Retinal pigment epithelial cell (primary cell): ENCODE data around the gene CHORDC1.

Experiments
- DNase-seq: peaks from one replicate; pipeline ENCODE4 v3.0.0-alpha.2; 2010; ENCODE audit warnings: low read depth
- H3K4me3 ChIP-seq: 2 replicates; pipeline ENCODE4 v1.5.1; 2011; ENCODE audit warnings: mild to moderate bottlenecking, low read length, control low read depth, moderate library complexity
- TF ChIP-seq, protein P1 (sequence below): conservative IDR thresholded peaks from 2 replicates; pipeline ENCODE4 v1.5.1; 2011; ENCODE audit warnings: low read depth, low read length, control low read depth, inconsistent platforms

CHORDC1 gene

GRCh38 chr11:90222459-90223247 lies at the start of gene CHORDC1:
CHORDC1 (minus strand) TSS chr11:90223049; CDS start chr11:90222954, 95 bp downstream.
- peak within 1 kb of the TSS; percentile 90 for H3K4me3 ChIP-seq

DNA sequence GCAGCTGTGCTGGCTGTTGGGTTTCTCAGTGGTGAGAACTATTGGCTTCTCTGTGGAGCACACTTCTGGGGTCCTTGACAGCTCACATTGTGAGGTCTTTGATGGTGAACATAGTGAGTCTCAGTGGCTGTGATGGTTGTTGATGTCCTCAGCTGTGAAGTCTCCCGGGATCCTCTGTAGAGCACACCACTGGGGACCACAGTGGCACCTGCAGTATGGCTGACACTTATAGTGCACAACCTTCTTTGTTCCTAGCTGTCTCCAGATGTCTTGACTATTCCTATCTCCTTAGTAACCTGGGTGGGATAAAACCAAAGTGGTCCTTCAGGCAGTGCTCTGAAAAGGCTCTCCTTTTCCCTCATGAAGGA lies 34.3 kb upstream of the CHORDC1 start:
- TF ChIP-seq, protein P1, sequence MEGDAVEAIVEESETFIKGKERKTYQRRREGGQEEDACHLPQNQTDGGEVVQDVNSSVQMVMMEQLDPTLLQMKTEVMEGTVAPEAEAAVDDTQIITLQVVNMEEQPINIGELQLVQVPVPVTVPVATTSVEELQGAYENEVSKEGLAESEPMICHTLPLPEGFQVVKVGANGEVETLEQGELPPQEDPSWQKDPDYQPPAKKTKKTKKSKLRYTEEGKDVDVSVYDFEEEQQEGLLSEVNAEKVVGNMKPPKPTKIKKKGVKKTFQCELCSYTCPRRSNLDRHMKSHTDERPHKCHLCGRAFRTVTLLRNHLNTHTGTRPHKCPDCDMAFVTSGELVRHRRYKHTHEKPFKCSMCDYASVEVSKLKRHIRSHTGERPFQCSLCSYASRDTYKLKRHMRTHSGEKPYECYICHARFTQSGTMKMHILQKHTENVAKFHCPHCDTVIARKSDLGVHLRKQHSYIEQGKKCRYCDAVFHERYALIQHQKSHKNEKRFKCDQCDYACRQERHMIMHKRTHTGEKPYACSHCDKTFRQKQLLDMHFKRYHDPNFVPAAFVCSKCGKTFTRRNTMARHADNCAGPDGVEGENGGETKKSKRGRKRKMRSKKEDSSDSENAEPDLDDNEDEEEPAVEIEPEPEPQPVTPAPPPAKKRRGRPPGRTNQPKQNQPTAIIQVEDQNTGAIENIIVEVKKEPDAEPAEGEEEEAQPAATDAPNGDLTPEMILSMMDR: no peak
- no peak for DNase-seq
- H3K4me3 ChIP-seq: no peak overlapping the region

More at GRCh38 chr11:90222459-90223247, at the start of gene CHORDC1:
- DNase-seq: no peak
- TF ChIP-seq, protein P1: no peak

DNA sequence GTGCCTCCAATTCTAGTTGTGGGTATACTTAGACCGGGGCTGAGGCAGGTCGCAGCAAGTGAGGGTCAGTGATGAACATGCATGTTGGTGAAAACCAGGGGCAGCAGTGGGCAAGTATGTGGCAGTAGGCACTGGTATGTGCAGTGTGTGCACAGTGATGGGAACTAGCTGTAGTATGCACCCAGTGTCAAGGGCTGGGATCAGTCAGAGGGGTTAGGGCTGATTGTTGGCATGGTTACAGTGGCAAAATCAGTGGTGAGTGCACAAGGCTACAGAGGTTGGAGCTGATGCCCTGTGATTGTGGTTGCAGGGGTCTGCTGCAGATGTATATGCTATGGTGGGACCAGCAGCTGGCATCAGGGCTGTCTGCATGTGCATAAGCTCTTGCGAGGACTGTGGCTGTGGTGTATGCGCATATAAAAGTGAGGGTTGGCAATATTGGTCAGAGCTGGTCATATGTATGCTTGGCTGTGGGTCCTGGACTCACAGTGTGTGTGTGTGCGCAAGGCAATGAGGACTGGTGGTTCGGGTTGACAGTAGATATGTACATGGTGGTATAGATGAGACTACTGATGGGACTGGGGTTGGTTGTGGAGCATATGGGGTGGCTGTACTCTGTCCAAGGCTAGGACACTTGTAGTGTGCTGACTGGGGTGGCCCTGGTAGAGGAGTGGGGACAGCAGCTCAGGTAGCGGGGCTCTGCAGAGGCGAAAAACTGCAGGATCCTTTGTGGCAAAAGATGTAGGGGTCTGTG lies 33.7 kb upstream of the CHORDC1 start:
- TF ChIP-seq, protein P1: no peak
- no peak for DNase-seq
- no peak overlapping the region for H3K4me3 ChIP-seq

GRCh38 chr11:90254065-90254464 lies 31.2 kb upstream of the CHORDC1 start:
- TF ChIP-seq, protein P1: no peak
- no peak overlapping the region for H3K4me3 ChIP-seq
- DNase-seq: no peak

DNA sequence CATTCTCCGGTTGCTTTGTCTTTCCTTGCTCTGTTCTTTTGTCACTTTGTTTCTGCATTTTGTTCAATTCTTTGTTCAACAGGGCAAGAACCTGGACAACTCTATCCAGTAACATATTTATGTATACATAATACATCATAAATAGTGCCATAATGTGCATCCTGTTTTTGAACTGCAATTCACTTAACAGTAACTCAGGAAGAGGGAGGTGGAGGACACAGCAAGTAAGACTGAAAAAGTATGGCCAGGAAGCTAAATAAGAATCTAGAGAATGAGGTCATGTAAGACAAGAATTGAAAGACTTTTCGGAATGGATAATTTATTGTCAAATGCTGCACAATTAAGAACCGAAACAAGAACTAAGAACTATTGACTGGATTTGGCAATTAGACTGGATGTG lies 29.2 kb upstream of the CHORDC1 start:
- DNase-seq: no peak
- TF ChIP-seq, protein P1: no peak
- no peak overlapping the region for H3K4me3 ChIP-seq

DNA sequence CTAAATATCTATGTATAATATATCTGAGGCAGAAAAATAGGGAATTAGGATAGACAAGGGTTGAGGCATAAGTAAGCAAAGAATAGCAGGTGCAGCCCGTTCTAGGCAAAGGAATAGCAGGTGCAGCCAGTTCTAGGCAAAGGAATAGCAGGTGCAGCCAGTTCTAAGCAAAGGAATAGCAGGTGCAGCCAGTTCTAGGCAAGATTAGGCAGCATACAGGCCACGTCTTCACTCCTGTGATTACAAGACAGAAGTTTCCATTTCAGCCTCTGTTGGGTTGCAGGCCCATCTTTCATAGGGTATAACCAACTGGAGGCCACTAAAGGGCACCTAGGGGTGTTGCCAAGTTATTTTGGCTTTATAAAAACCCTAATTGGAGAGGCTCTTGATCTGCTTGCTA lies 28.8 kb upstream of the CHORDC1 start:
- H3K4me3 ChIP-seq: no peak overlapping the region
- TF ChIP-seq, protein P1: no peak
- no peak for DNase-seq
